SJCRH30 (cell line): ENCODE results near the gene TBXAS1. TPM values are rescaled to one million over a fixed set of nuclear protein-coding genes. Genes with fewer than 3 reads are reported as not detected.

Experiments
- DNase-seq, 2 experiments: peaks; one replicate each; pipeline ENCODE4 v3.0.0-alpha.2; 2015 to 2020
- H3K27ac ChIP-seq: fragments of 250-450 bp; sonication (Bioruptor Pico); 2 replicates; pipeline ENCODE4 v1.5.1; 2020; ENCODE audit warnings: mild to moderate bottlenecking, moderate library complexity
- H3K27me3 ChIP-seq: fragments of 250-450 bp; sonication (Bioruptor Pico); 2 replicates; pipeline ENCODE4 v1.5.1; 2020; ENCODE audit warnings: mild to moderate bottlenecking, moderate library complexity
- H3K36me3 ChIP-seq: fragments of 250-450 bp; sonication (Bioruptor Pico); 2 replicates; pipeline ENCODE4 v1.5.1; 2020; ENCODE audit warnings: mild to moderate bottlenecking, moderate library complexity
- H3K4me1 ChIP-seq: fragments of 250-450 bp; sonication (Bioruptor Pico); 2 replicates; pipeline ENCODE4 v1.5.1; 2020; ENCODE audit warnings: mild to moderate bottlenecking, moderate library complexity
- H3K4me3 ChIP-seq: fragments of 250-450 bp; sonication (Bioruptor Pico); 2 replicates; pipeline ENCODE4 v1.5.1; 2020; ENCODE audit warnings: mild to moderate bottlenecking, moderate library complexity
- H3K9me3 ChIP-seq: fragments of 250-450 bp; sonication (Bioruptor Pico); replicated peaks from 2 replicates; pipeline ENCODE4 v1.5.1; 2020; ENCODE audit warnings: mild to moderate bottlenecking, moderate library complexity
- total RNA-seq: library from RNA; depleted of rRNA; stranded (reverse); fragments of >200 nt; shearing (Covaris generic); gene quantifications from 2 replicates; pipeline ENCODE4 v1.2.3, GENCODE V29; 2014

The TBXAS1 gene
- total RNA-seq, 1 experiment from 2014 or later, result 2.9 TPM

- Histone ChIP-seq H3K27me3 (0 out of 2 replicates have a peak, but pooled peaks cover 3% of the 10 kb centered on the region), H3K4me1 (no peaks in the 10 kb centered on the region), H3K4me3 (no peak overlapping the region), H3K9me3 (no peaks in the 10 kb centered on the region), H3K36me3 (no peaks in the 10 kb centered on the region), H3K27ac (no peak overlapping the region)
- no peak for DNase-seq
These were observed 202.3 kb downstream of the TBXAS1 start for GRCh38 chr7:140031364-140031763.

- Histone ChIP-seq H3K4me3 (no peak overlapping the region), H3K36me3 (no peaks in the 10 kb centered on the region), H3K9me3 (no peaks in the 10 kb centered on the region), H3K4me1 (no peaks in the 10 kb centered on the region), H3K27ac (no peak overlapping the region), H3K27me3 (peaks cover 3% of the 10 kb centered on the region; the same call in 1 of the 2 replicates)
- DNase-seq, result no peak
These were observed 204.0 kb downstream of the TBXAS1 start for GRCh38 chr7:140033036-140033435.

- no peaks in the 10 kb centered on the region for H3K9me3 ChIP-seq
- no peaks in the 10 kb centered on the region for H3K4me1 ChIP-seq
- no peak for DNase-seq
- no peak overlapping the region for H3K27ac ChIP-seq
- peaks cover 3% of the 10 kb centered on the region; the same call in 1 of the 2 replicates for H3K27me3 ChIP-seq
- no peaks in the 10 kb centered on the region for H3K36me3 ChIP-seq
- no peak overlapping the region for H3K4me3 ChIP-seq
These were observed 204.8 kb downstream of the TBXAS1 start for GRCh38 chr7:140033779-140034363.

GRCh38 chr7:140034421-140034820 lies 205.4 kb downstream of the TBXAS1 start:
- H3K9me3 ChIP-seq, result no peaks in the 10 kb centered on the region
- H3K36me3 ChIP-seq, result no peaks in the 10 kb centered on the region
- H3K27me3 ChIP-seq, result no peaks in the 10 kb centered on the region; the same call in 1 of the 2 replicates
- DNase-seq, result no peak
- H3K4me1 ChIP-seq, result no peaks in the 10 kb centered on the region
- H3K4me3 ChIP-seq, result no peak overlapping the region
- no peak overlapping the region for H3K27ac ChIP-seq

- no peak for DNase-seq
- Histone ChIP-seq H3K27ac (no peak overlapping the region), H3K4me3 (no peak overlapping the region), H3K36me3 (no peaks in the 10 kb centered on the region), H3K9me3 (no peaks in the 10 kb centered on the region), H3K4me1 (no peaks in the 10 kb centered on the region), H3K27me3 (no peaks in the 10 kb centered on the region; the same call in 1 of the 2 replicates)
These were observed 206.5 kb downstream of the TBXAS1 start for GRCh38 chr7:140035400-140036223.

- no peak for DNase-seq
- H3K36me3 ChIP-seq, result no peaks in the 10 kb centered on the region
- H3K27me3 ChIP-seq, result no peaks in the 10 kb centered on the region; the same call in 1 of the 2 replicates
- no peak overlapping the region for H3K4me3 ChIP-seq
- no peaks in the 10 kb centered on the region for H3K9me3 ChIP-seq
- no peaks in the 10 kb centered on the region for H3K4me1 ChIP-seq
- H3K27ac ChIP-seq, result no peak overlapping the region
These were observed 207.3 kb downstream of the TBXAS1 start for GRCh38 chr7:140036224-140036962.

- Histone ChIP-seq H3K4me1 (no peaks in the 10 kb centered on the region), H3K36me3 (no peaks in the 10 kb centered on the region), H3K27me3 (no peaks in the 10 kb centered on the region; the same call in 1 of the 2 replicates), H3K4me3 (no peak overlapping the region), H3K27ac (no peak overlapping the region), H3K9me3 (no peaks in the 10 kb centered on the region)
- no peak for DNase-seq
These were observed 210.0 kb downstream of the TBXAS1 start for GRCh38 chr7:140039066-140039465.

- Histone ChIP-seq H3K36me3 (no peaks in the 10 kb centered on the region), H3K27ac (no peak overlapping the region), H3K27me3 (no peaks in the 10 kb centered on the region; the same call in 1 of the 2 replicates), H3K4me3 (no peak overlapping the region), H3K9me3 (no peaks in the 10 kb centered on the region), H3K4me1 (no peaks in the 10 kb centered on the region)
- no peak for DNase-seq
These were observed 210.8 kb downstream of the TBXAS1 start for GRCh38 chr7:140039896-140040295.

- Histone ChIP-seq H3K27ac (no peak overlapping the region), H3K4me1 (no peaks in the 10 kb centered on the region), H3K36me3 (no peaks in the 10 kb centered on the region), H3K4me3 (no peak overlapping the region), H3K9me3 (no peaks in the 10 kb centered on the region), H3K27me3 (no peaks in the 10 kb centered on the region; the same call in 1 of the 2 replicates)
- DNase-seq, result no peak
These were observed 212.8 kb downstream of the TBXAS1 start for GRCh38 chr7:140041659-140042385.

- DNase-seq, result no peak
- Histone ChIP-seq H3K27ac (no peak overlapping the region), H3K4me1 (no peaks in the 10 kb centered on the region), H3K4me3 (no peak overlapping the region), H3K36me3 (no peaks in the 10 kb centered on the region), H3K27me3 (no peaks in the 10 kb centered on the region; the same call in 1 of the 2 replicates), H3K9me3 (no peaks in the 10 kb centered on the region)
These were observed 213.3 kb downstream of the TBXAS1 start for GRCh38 chr7:140042386-140042670.

GRCh38 chr7:140044251-140044650 lies 215.2 kb downstream of the TBXAS1 start:
- H3K4me1 ChIP-seq, result no peaks in the 10 kb centered on the region
- no peaks in the 10 kb centered on the region for H3K9me3 ChIP-seq
- H3K27me3 ChIP-seq, result no peaks in the 10 kb centered on the region; the same call in 1 of the 2 replicates
- DNase-seq, result no peak
- no peak overlapping the region for H3K27ac ChIP-seq
- H3K36me3 ChIP-seq, result no peaks in the 10 kb centered on the region
- no peak overlapping the region for H3K4me3 ChIP-seq

- H3K36me3 ChIP-seq, result no peaks in the 10 kb centered on the region
- no peaks in the 10 kb centered on the region for H3K4me1 ChIP-seq
- peaks cover 4% of the 10 kb centered on the region; the same call in 1 of the 2 replicates for H3K27me3 ChIP-seq
- H3K9me3 ChIP-seq, result no peaks in the 10 kb centered on the region
- H3K4me3 ChIP-seq, result no peak overlapping the region
- H3K27ac ChIP-seq, result no peak overlapping the region
- no peak for DNase-seq
These were observed 216.6 kb downstream of the TBXAS1 start for GRCh38 chr7:140045697-140046096.

- no peak overlapping the region for H3K4me3 ChIP-seq
- H3K27me3 ChIP-seq, result peaks cover 4% of the 10 kb centered on the region; the same call in 1 of the 2 replicates
- no peaks in the 10 kb centered on the region for H3K9me3 ChIP-seq
- H3K36me3 ChIP-seq, result no peaks in the 10 kb centered on the region
- no peak for DNase-seq
- no peaks in the 10 kb centered on the region for H3K4me1 ChIP-seq
- no peak overlapping the region for H3K27ac ChIP-seq
These were observed 218.1 kb downstream of the TBXAS1 start for GRCh38 chr7:140047197-140047596.

- DNase-seq, result no peak
- Histone ChIP-seq H3K9me3 (no peaks in the 10 kb centered on the region), H3K4me3 (no peak overlapping the region), H3K36me3 (no peaks in the 10 kb centered on the region), H3K27me3 (peaks cover 4% of the 10 kb centered on the region; the same call in 1 of the 2 replicates), H3K27ac (no peak overlapping the region), H3K4me1 (no peaks in the 10 kb centered on the region)
These were observed 219.1 kb downstream of the TBXAS1 start for GRCh38 chr7:140048138-140048537.
